Measurements from ENCODE around the gene ABCA2. TPM values are rescaled to one million over a fixed set of nuclear protein-coding genes. Genes with fewer than 3 reads are reported as not detected.

The ABCA2 gene
- total and polyA plus RNA-seq, 2 experiments from 2014 or later: 30.5 to 56.7 TPM

DNA sequence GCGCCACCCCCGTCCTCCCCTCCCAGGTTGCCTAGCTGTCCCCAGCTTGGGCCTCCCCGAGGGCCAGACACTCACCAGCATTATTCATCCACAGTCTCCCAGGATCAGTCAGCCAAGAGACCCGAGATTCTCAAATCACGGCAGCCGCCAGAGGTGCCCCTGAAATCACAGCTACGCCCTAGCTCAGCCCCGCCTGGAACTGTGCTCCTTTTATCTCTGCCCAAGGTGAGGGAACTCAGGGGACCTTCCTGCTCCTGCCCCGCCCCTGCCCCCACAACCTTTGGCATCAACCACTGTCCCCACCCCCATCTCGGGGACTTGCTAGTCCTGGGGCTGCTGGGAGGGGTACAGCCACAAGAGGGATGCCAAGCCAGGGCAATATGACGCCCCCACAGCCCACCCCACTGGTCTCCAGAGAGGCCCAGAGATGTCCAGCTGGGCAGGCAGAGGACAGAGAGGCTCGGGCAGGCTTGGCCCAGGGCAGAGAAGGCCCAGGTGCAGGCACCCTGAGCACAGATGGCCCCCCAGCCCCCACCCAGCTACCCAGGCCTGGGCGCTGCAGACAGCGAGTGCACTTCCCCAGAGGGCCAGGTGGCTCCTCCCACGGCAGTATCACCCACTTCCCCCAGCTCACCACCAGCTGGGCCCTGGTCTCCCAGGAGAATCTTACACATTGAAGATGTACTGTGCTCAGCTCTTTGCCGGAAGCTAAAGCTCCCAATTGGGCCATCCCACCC is 4.0 kb upstream of the ABCA2 start, which contains the start of gene FUT7:
TSS of gene FUT7 (minus strand) at position 185 of the 737 bp plus-strand sequence. CDS start at position 88, 97 bp downstream.
- peaks cover 5% of the 10 kb centered on the region for H3K4me1 ChIP-seq (ENCODE audit: low read depth)
- H3K27ac ChIP-seq: no peak within 1 kb of the TSS
- DNase-seq (ENCODE audit: low read depth in 1 of 2, low spot score in 1 of 2): no peak
- TF ChIP-seq, protein P1, sequence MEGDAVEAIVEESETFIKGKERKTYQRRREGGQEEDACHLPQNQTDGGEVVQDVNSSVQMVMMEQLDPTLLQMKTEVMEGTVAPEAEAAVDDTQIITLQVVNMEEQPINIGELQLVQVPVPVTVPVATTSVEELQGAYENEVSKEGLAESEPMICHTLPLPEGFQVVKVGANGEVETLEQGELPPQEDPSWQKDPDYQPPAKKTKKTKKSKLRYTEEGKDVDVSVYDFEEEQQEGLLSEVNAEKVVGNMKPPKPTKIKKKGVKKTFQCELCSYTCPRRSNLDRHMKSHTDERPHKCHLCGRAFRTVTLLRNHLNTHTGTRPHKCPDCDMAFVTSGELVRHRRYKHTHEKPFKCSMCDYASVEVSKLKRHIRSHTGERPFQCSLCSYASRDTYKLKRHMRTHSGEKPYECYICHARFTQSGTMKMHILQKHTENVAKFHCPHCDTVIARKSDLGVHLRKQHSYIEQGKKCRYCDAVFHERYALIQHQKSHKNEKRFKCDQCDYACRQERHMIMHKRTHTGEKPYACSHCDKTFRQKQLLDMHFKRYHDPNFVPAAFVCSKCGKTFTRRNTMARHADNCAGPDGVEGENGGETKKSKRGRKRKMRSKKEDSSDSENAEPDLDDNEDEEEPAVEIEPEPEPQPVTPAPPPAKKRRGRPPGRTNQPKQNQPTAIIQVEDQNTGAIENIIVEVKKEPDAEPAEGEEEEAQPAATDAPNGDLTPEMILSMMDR (IDR thresholded peaks at IDR 0.05; ENCODE audit: low read depth, low read length): no peak
- H3K36me3 ChIP-seq: no peaks in the 10 kb centered on the region
- H3K27me3 ChIP-seq: no peaks in the 10 kb centered on the region
- H3K4me3 ChIP-seq: no peak within 1 kb of the TSS
- no peaks in the 10 kb centered on the region for H3K9me3 ChIP-seq (ENCODE audit: low read depth)

DNA sequence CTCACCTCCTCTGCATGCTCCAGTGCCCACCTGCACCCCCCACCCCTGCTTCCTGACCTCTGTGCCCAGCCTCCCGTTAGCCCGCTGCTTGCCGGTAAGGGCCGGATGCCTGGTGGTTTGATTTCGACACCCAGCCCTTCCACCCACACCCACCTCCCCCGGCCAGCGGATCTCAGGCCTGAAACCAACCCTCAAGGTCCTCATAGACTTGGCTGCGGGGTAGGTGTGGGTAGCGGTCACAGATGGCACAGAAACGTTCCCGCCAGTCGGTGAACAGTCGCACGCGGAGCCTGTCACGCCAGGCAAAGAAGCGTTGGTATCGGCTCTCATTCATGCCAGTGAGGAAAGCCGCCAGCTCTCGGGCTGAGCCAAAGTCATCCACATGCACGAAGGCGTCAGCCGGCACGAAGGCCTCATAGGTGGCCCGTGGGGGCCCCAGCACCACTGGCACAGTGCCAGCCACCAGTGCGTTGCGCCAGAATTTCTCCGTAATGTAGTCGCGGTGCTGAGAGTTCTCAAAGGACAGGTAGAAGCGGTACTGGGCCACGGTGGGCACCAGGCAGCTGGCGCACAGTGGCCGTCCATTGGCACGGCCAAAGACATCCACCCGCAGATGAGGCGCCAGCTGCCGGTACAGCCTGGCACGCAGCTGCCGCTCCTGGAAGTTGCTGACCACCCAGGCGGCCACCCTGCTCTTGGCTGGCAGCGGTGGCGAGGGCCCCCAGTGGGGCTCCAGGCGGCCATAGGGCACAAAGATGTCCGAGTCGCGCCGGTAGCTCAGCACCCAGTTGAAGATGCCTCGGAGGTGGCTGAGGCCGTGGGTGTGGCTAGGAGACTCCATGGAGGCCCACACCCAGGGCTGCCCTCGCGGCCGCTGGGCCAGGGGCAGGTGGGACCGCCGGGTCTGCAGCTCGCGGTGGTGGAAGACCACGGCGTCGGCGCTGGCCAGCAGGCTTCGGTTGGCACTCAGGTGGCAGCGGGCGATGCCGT is 2.8 kb upstream of the ABCA2 start:
- H3K36me3 ChIP-seq: no peaks in the 10 kb centered on the region
- TF ChIP-seq, protein P1 (IDR thresholded peaks at IDR 0.05; ENCODE audit: low read depth, low read length): no peak
- no peaks in the 10 kb centered on the region for H3K9me3 ChIP-seq (ENCODE audit: low read depth)
- no peaks in the 10 kb centered on the region for H3K27me3 ChIP-seq
- peak in 1 of 2 donors; percentile 28 for DNase-seq (ENCODE audit: low read depth in 1 of 2, low spot score in 1 of 2)
- H3K4me3 ChIP-seq: no peak overlapping the region
- H3K4me1 ChIP-seq (ENCODE audit: low read depth): peaks cover 5% of the 10 kb centered on the region
- no peak overlapping the region for H3K27ac ChIP-seq

DNA sequence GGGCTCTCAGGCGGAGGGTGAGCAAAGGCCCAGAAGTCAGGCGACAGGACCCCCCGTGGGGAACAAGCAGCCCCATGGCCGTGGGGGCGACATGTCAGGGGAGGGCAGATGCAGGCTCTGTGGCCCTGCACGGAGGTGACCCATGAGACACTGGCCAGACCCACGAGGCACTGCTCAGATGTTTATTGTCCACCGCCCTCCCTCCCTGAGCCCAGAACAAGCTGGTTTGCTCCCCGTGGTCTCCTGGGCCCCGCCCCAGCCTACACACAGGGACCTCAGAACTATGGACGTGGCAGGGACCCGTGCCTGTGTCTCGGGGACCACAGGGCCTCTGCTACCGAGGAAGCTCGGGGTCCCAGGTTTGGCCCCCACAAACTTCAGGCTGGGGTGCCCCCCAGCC is 2.0 kb upstream of the ABCA2 start:
- H3K9me3 ChIP-seq (ENCODE audit: low read depth): no peaks in the 10 kb centered on the region
- DNase-seq (ENCODE audit: low read depth in 1 of 2, low spot score in 1 of 2): no peak
- peaks cover 5% of the 10 kb centered on the region for H3K4me1 ChIP-seq (ENCODE audit: low read depth)
- TF ChIP-seq, protein P1 (IDR thresholded peaks at IDR 0.05; ENCODE audit: low read depth, low read length): no peak
- H3K27me3 ChIP-seq: no peaks in the 10 kb centered on the region
- H3K36me3 ChIP-seq: no peaks in the 10 kb centered on the region
- no peak overlapping the region for H3K27ac ChIP-seq
- no peak overlapping the region for H3K4me3 ChIP-seq

DNA sequence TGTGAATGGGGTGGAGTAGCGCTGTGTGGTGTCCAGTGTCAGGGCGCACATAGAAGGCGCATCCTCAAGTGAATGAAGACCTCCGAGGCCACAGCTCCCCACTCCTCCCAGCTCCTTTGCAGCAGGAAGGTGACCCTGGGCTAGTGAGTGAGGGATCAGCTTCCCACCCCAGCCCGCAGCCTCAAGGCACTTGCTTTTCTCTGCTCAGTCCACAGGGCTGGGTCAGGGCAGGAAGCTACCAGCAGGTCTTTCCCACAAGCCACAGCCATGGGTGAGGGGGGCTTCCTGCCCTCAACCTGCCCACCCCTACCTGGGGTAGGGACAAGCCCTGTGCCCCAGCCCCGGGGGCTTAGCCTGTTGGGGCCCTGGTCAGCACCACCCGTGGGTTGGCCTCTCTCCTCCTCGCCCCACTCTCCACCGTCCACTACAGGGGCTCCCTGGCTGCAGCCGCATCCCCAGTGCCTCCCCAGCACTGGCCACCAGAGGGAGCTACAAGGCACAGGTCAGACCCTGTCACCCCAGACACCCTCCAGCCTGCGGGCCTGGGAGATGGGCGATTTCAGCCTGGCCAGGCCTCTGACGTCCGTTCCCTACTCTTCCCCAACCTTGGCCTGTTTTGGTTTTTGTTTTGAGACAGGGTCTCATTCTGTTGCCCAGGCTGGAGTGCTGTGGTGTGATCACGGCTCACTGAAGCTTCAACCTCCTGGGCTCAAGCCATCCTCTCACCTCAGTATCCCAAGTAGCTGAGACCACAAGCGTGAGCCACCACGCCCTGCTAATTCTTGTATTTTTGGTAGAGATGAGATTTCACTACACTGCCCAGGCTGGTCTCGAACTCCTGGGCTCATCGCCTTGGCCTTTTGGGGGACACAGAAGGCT is 1.3 kb upstream of the ABCA2 start:
- Histone ChIP-seq H3K4me1 (ENCODE audit: low read depth) (peaks cover 5% of the 10 kb centered on the region), H3K4me3 (peak overlapping the region; percentile 92), H3K27ac (no peak overlapping the region), H3K36me3 (no peaks in the 10 kb centered on the region), H3K9me3 (ENCODE audit: low read depth) (no peaks in the 10 kb centered on the region), H3K27me3 (no peaks in the 10 kb centered on the region)
- DNase-seq (ENCODE audit: low read depth in 1 of 2, low spot score in 1 of 2): peak; percentile 67 to 82
- TF ChIP-seq, protein P1 (IDR thresholded peaks at IDR 0.05; ENCODE audit: low read depth, low read length): peak; percentile 91

Measured in cardiac muscle cell (in vitro differentiated cells and primary cell).